Mucosa of stomach (tissue), 1 donor: Measurements from ENCODE around the gene ABLIM1.
A peak's percentile ranks its signal among the peaks of the same experiment; 100 is the strongest.

Source experiments
- H3K27me3 ChIP-seq: one replicate; pipeline ENCODE4 v1.7.0; 2013; ENCODE audit warnings: mild to moderate bottlenecking, low read length; ENCODE audit not compliant: control insufficient read depth, insufficient read depth
- H3K36me3 ChIP-seq: one replicate; pipeline ENCODE4 v1.7.0; 2013; ENCODE audit warnings: low read length; ENCODE audit not compliant: control insufficient read depth, insufficient read depth
- H3K4me1 ChIP-seq: one replicate; pipeline ENCODE4 v1.7.0; 2013; ENCODE audit warnings: mild to moderate bottlenecking, low read length; ENCODE audit not compliant: control insufficient read depth, insufficient read depth
- H3K4me3 ChIP-seq: one replicate; pipeline ENCODE4 v1.7.0; 2013; ENCODE audit warnings: low read length
- H3K9ac ChIP-seq: one replicate; pipeline ENCODE4 v1.7.0; 2013; ENCODE audit warnings: mild to moderate bottlenecking, low read length, moderate library complexity
- H3K9me3 ChIP-seq: one replicate; pipeline ENCODE4 v1.7.0; 2013; ENCODE audit warnings: mild to moderate bottlenecking, low read length, moderate library complexity; ENCODE audit not compliant: control insufficient read depth
- donor health status: Pancreatic carcinoma.

ABLIM1 gene

GRCh38 chr10:114638821-114639625 lies 19.1 kb downstream of the ABLIM1 start:
- Histone ChIP-seq H3K36me3 (no peaks in the 10 kb centered on the region), H3K4me1 (peaks cover 19% of the 10 kb centered on the region), H3K27me3 (no peaks in the 10 kb centered on the region), H3K9ac (no peak overlapping the region), H3K9me3 (no peaks in the 10 kb centered on the region), H3K4me3 (no peak overlapping the region)

GRCh38 chr10:114635797-114636550 lies 22.1 kb downstream of the ABLIM1 start:
- H3K9ac ChIP-seq = no peak overlapping the region
- peaks cover 38% of the 10 kb centered on the region for H3K4me1 ChIP-seq
- H3K36me3 ChIP-seq = no peaks in the 10 kb centered on the region
- no peaks in the 10 kb centered on the region for H3K9me3 ChIP-seq
- H3K4me3 ChIP-seq = no peak overlapping the region
- peaks cover 4% of the 10 kb centered on the region for H3K27me3 ChIP-seq

- Histone ChIP-seq H3K9ac (no peak overlapping the region), H3K4me1 (peaks cover 38% of the 10 kb centered on the region), H3K4me3 (no peak overlapping the region), H3K36me3 (no peaks in the 10 kb centered on the region), H3K27me3 (peaks cover 4% of the 10 kb centered on the region), H3K9me3 (no peaks in the 10 kb centered on the region)
Observed at GRCh38 chr10:114635101-114635500, 23.0 kb downstream of the ABLIM1 start.

DNA sequence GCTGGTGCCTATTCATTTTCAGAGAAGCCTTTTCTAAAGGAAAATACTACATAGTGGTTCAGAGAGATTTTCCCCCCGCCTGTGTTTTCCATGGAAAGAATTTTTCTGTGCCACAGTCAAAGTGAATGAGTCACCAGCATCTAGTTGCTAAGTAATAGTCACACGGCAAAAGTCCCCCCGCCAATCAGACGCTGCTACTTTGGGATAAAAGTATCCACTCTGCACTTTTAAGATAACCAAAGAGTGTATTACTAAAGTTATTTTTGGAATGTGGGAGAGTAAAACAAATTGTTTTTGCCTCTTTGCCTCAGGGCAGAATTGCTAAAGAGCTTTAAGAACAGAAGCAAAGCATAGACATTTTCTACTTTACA lies 23.5 kb downstream of the ABLIM1 start:
- Histone ChIP-seq H3K36me3 (no peaks in the 10 kb centered on the region), H3K27me3 (peaks cover 4% of the 10 kb centered on the region), H3K9ac (no peak overlapping the region), H3K9me3 (no peaks in the 10 kb centered on the region), H3K4me3 (no peak overlapping the region), H3K4me1 (peaks cover 38% of the 10 kb centered on the region)

DNA sequence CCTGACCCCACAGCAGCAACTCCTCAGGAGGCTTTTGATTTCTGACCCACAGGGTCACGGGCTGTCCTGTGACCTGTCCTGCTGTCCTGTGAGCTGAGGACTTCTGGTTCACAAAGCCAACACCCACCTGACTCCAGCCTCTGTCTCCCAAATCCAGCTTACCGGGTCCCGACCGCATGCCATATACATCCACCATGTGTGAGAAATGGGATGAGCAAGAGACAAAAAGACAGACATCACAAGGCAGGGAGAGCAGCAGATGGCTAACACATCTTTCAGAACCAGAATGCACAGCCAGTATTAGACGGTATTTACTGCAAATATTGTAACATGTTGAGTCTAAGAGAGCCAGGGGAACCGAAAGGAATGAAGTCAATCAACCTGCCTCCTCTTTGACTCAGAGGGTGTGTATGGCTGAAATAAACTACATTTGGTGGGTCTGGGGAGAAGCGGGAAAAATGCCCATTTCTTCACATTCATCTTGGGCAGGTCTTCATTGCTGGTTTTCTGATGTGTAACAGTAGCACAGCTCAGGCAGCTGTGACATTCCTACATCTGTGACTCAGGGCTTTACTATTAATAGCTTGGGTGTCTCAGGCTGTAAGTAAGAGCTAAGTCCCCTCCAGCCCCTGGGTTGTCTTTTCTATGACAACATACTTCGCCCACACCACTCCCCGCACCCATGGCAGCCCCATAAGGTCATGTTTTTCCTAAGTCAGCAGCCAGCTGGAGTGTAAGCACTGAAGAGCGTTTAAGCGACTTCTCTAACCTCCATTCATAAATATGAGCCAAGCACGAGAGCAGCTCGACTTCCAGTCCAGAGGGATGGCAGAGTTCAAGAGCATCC lies 25.0 kb downstream of the ABLIM1 start:
- no peak overlapping the region for H3K9ac ChIP-seq
- H3K4me3 ChIP-seq = no peak overlapping the region
- H3K36me3 ChIP-seq = no peaks in the 10 kb centered on the region
- no peaks in the 10 kb centered on the region for H3K9me3 ChIP-seq
- H3K4me1 ChIP-seq = peaks cover 38% of the 10 kb centered on the region
- H3K27me3 ChIP-seq = peaks cover 4% of the 10 kb centered on the region

- peaks cover 38% of the 10 kb centered on the region for H3K4me1 ChIP-seq
- peaks cover 4% of the 10 kb centered on the region for H3K27me3 ChIP-seq
- peak overlapping the region; percentile 61 for H3K9ac ChIP-seq
- H3K36me3 ChIP-seq = no peaks in the 10 kb centered on the region
- H3K9me3 ChIP-seq = no peaks in the 10 kb centered on the region
- peak overlapping the region; percentile 32 for H3K4me3 ChIP-seq
Observed at GRCh38 chr10:114631666-114632417, 26.2 kb downstream of the ABLIM1 start.

- Histone ChIP-seq H3K4me3 (peak overlapping the region; percentile 32), H3K9me3 (no peaks in the 10 kb centered on the region), H3K9ac (peak overlapping the region; percentile 61), H3K27me3 (peaks cover 4% of the 10 kb centered on the region), H3K36me3 (no peaks in the 10 kb centered on the region), H3K4me1 (peaks cover 37% of the 10 kb centered on the region)
Observed at GRCh38 chr10:114631090-114631665, 26.9 kb downstream of the ABLIM1 start.

DNA sequence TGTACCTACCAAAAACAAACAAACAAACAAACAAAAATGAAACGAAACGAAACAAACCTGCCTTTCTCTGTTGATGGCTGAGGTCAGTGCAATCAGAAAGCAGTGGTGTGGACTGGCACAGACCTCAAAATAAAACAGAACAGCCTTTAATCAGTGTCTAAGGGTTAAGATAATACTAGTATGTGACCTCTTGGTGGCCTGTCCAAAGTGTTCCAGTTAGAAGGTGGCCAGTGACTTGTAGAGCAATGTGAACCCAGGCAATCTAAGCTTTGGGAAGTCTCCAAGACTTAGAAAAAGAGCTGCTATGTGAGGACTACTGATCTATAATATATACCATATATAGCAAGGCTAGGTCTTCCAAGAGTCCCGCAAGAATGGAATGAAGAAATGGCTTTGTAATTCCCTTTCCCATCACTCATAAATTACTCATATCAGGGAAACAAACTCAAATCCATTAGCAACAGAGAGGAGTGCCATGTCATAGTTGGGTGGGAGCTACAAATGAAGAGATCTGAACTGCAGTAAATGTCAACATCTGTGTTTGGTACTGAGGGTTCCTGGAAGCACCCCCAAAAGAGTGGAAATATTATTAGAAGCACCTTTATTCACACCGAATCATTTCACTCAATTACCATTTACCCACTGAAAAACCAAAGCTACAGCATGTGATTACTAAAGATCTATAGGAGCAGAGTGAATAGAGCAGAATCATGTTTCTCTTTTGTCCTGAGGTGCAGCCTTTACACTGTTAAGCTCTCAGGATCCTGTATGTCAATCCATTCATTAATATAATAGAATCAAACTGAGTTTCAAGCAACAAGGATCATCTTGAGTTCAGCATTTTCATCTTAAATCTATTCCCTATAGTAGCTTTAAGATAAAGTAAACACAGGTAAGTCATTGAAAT lies 28.0 kb downstream of the ABLIM1 start:
- H3K27me3 ChIP-seq = peaks cover 4% of the 10 kb centered on the region
- no peak overlapping the region for H3K4me3 ChIP-seq
- H3K4me1 ChIP-seq = peaks cover 28% of the 10 kb centered on the region

GRCh38 chr10:114629083-114629823 lies 28.8 kb downstream of the ABLIM1 start:
- H3K4me1 ChIP-seq = peaks cover 35% of the 10 kb centered on the region
- H3K9ac ChIP-seq = no peak overlapping the region
- H3K36me3 ChIP-seq = no peaks in the 10 kb centered on the region
- no peak overlapping the region for H3K4me3 ChIP-seq
- H3K9me3 ChIP-seq = no peaks in the 10 kb centered on the region
- peaks cover 4% of the 10 kb centered on the region for H3K27me3 ChIP-seq

More for the DNA sequence above, 28.0 kb downstream of the ABLIM1 start:
- Histone ChIP-seq H3K36me3 (no peaks in the 10 kb centered on the region), H3K9me3 (no peaks in the 10 kb centered on the region), H3K9ac (no peak overlapping the region)

GRCh38 chr10:114628106-114628505 lies 30.0 kb downstream of the ABLIM1 start:
- Histone ChIP-seq H3K36me3 (no peaks in the 10 kb centered on the region), H3K9me3 (no peaks in the 10 kb centered on the region), H3K4me3 (no peak overlapping the region), H3K4me1 (peaks cover 38% of the 10 kb centered on the region), H3K9ac (no peak overlapping the region), H3K27me3 (peaks cover 3% of the 10 kb centered on the region)
